HG03521 (cell line): ENCODE data around the gene SAPCD1.
"Not testable (repeated sequence)": the region's sequence is repeated elsewhere in the genome, so short reads cannot be mapped to it uniquely, and the experiment has no call there.

Experiments used
- ATAC-seq: cut with Tn5 transposase; IDR thresholded peaks from one replicate; pipeline ENCODE4 v1.9.1; 2021; ENCODE audit warnings: mild to moderate bottlenecking, moderate library complexity; ENCODE audit not compliant: unreplicated experiment

SAPCD1 gene

GRCh38 chr6:31776485-31776988, 14.1 kb downstream of the SAPCD1 start:
- ATAC-seq: no peak

- ATAC-seq: no peak
These were observed 14.7 kb downstream of the SAPCD1 start, which contains the start of gene VWA7 for GRCh38 chr6:31776989-31777666. TSS of gene VWA7 (minus strand) at chr6:31777328. CDS start at chr6:31776779, 549 bp downstream.

GRCh38 chr6:31777667-31778050, 15.2 kb downstream of the SAPCD1 start:
- no peak for ATAC-seq

GRCh38 chr6:31778193-31778592, 15.7 kb downstream of the SAPCD1 start:
- no peak for ATAC-seq

- no peak for ATAC-seq
These were observed 16.8 kb downstream of the SAPCD1 start for GRCh38 chr6:31778999-31779885.

GRCh38 chr6:31779908-31780307, 17.5 kb downstream of the SAPCD1 start:
- no peak for ATAC-seq

- no peak for ATAC-seq
These were observed 18.2 kb downstream of the SAPCD1 start for GRCh38 chr6:31780507-31781243.

- ATAC-seq: no peak
These were observed 19.0 kb downstream of the SAPCD1 start for GRCh38 chr6:31781244-31782125.

GRCh38 chr6:31782126-31782855, 19.8 kb downstream of the SAPCD1 start:
- ATAC-seq: no peak

GRCh38 chr6:31784098-31784925, 21.9 kb downstream of the SAPCD1 start:
- ATAC-seq: no peak

- ATAC-seq: no peak
These were observed 23.0 kb downstream of the SAPCD1 start for GRCh38 chr6:31785475-31785874.

- ATAC-seq: no peak
These were observed 29.1 kb downstream of the SAPCD1 start for GRCh38 chr6:31791324-31792089.

- ATAC-seq: no peak
These were observed 29.6 kb downstream of the SAPCD1 start for GRCh38 chr6:31792090-31792374.

GRCh38 chr6:31792761-31793171, 30.3 kb downstream of the SAPCD1 start:
- ATAC-seq: no peak

GRCh38 chr6:31793927-31794245, 31.4 kb downstream of the SAPCD1 start:
- not testable (repeated sequence) for ATAC-seq

- ATAC-seq: no peak
These were observed 31.9 kb downstream of the SAPCD1 start for GRCh38 chr6:31794294-31794865.

GRCh38 chr6:31794866-31795615, 32.6 kb downstream of the SAPCD1 start:
- peak; percentile 5 for ATAC-seq
